Gastrocnemius medialis (tissue), 4 donors: Measurements from ENCODE around the gene DNAJB12. TPM values are rescaled to one million over a fixed set of nuclear protein-coding genes. Genes with fewer than 3 reads are reported as not detected.

Experiments used
- ATAC-seq, 2 donors: fragments of 150-250 bp; one replicate each; pipeline ENCODE4 v1.9.1; 2016
- DNase-seq, 2 donors: peaks; one replicate each; pipeline ENCODE4 v3.0.0-alpha.2; 2019
- H3K27ac ChIP-seq, 4 donors: fragments of 200-600 bp; sonication (generic); 1 replicate in 1 of 4; 2 replicates in 3 of 4; pipeline ENCODE4 v1.5.1; 2016 to 2018; ENCODE audit warnings: mild to moderate bottlenecking in 2 of 4, moderate library complexity in 1 of 4
- H3K27me3 ChIP-seq, 3 donors: fragments of 200-600 bp; sonication (generic) in 2 of 3; 1 replicate in 1 of 3; 2 replicates in 2 of 3; pipeline versions ENCODE4 v1.5.1 to v1.6.0; 2016 to 2019; ENCODE audit warnings: mild to moderate bottlenecking in 1 of 3, moderate library complexity in 1 of 3
- H3K36me3 ChIP-seq, 2 donors: fragments of 200-600 bp; sonication (generic) in 1 of 2; one replicate each; pipeline ENCODE4 v1.5.1; 2017 to 2018
- H3K4me1 ChIP-seq, 2 donors: fragments of 200-600 bp; sonication (generic) in 1 of 2; one replicate each; pipeline ENCODE4 v1.5.1; 2016 to 2017; ENCODE audit warnings: mild to moderate bottlenecking in 2 of 2
- H3K4me3 ChIP-seq, 4 donors: fragments of 200-600 bp; sonication (generic) in 3 of 4; 1 replicate in 1 of 4; 2 replicates in 3 of 4; pipeline ENCODE4 v1.5.1; 2016 to 2019; ENCODE audit warnings: mild to moderate bottlenecking in 2 of 4
- H3K9me3 ChIP-seq, 3 donors: fragments of 200-600 bp; sonication (generic) in 2 of 3; 1 replicate in 1 of 3; 2 replicates in 2 of 3; pipeline ENCODE4 v1.5.1; 2016 to 2019
- CTCF ChIP-seq, 5 experiments: fragments of 450-650 bp in 3 of 5; fragments of 200-600 bp in 2 of 5; sonication (generic) in 2 of 5; IDR thresholded peaks in 4 of 5; conservative IDR thresholded peaks in 1 of 5; 1 replicate in 4 of 5; 2 replicates in 1 of 5; pipeline ENCODE4 v1.5.1; 2016 to 2019; ENCODE audit warnings: antibody characterized with exemption in 5 of 5, mild to moderate bottlenecking in 3 of 5, moderate library complexity in 3 of 5
- POLR2A ChIP-seq, 2 donors: fragments of 450-650 bp; IDR thresholded peaks; one replicate each; pipeline ENCODE4 v1.6.1; 2017; ENCODE audit warnings: antibody characterized with exemption in 2 of 2, mild to moderate bottlenecking in 2 of 2, moderate library complexity in 2 of 2
- in situ Hi-C, 4 donors: fragments of 200-750 bp; cut with MboI; loops; one replicate each; pipeline versions ENCODE4 v1.15.0 to v1.8.0; 2017; ENCODE audit warnings: low sequenced_read_pairs in 4 of 4
- intact Hi-C: fragments of 100-400 bp; cut with DNase I; formaldehyde crosslinking; loops from one replicate; pipeline ENCODE4 v1.15.1; 2023; ENCODE audit warnings: low total_unique reads
- total RNA-seq, 4 donors: library from RNA; depleted of rRNA; stranded (reverse); fragments of >200 nt; gene quantifications; one replicate each; pipeline versions ENCODE4 v1.1.0 to v1.2.3, GENCODE V29; 2016

DNAJB12 gene
- total RNA-seq, 4 donors from 2014 or later = 35.8 to 49.7 (median 39.0) TPM

DNA sequence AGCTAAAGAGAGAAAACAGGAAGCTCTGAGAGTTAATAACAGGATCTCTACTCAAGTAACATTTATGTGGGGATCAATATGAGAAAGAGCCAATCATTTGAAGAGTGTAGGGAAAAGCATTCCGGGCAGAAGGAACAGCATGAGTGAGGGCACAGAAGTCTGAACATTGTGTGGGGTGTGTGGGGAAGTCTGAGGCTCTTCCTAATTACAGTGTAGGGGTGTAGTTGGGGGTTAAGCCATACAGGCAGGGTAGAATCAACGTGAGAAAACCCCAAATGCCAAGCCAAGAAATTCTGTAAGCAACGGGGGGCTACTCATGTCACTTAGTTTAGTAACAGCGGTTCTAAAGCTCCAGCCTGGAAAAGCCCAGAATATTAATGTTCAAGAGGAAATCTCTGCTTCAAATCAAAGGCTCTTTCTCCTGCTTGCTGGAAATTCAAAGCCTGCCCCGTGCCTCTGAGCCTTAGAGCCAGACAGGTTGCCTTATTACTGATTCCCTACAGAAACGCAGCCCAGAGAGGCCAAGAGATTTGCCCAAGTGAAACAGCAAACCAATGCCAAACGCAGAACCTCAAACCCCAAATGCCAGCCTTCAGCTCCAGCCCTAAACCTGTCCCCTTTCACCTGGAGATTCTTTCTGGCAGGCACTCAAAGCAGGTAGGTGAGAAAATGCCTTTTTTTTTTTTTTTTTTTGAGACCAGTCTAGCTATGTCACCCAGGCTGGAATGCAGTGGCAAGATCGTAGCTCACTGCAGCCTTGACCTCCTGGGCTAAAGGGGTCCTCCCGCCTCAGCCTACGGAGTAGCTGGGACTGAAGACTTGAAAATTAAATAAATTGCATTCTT lies 36.1 kb downstream of the DNAJB12 start:
- no peak for DNase-seq
- Histone ChIP-seq H3K4me3 (peak overlapping the region; percentile 45 to 60 (median 48)), H3K27me3 (no peaks in the 10 kb centered on the region), H3K4me1 (peaks cover 61% of the 10 kb centered on the region in 2 donors), H3K27ac (peak overlapping the region; percentile 92 to 97 (median 96)), H3K36me3 (no peaks in the 10 kb centered on the region), H3K9me3 (no peaks in the 10 kb centered on the region)
- in situ Hi-C loops (loop anchor here in 2 of 4 donors (5.0 to 10.0 kb wide), 2 partner anchors 84 to 91 kb away; no protein-coding TSS in a partner anchor), intact Hi-C loops (loop anchor here (1.0 to 10.0 kb wide), 2 partner anchors 10 to 454 kb away; no protein-coding TSS in a partner anchor)
- no peak for ATAC-seq
- no peak for TF ChIP-seq CTCF (IDR thresholded peaks at IDR 0.05 in 4 of 5, conservative IDR thresholded peaks at IDR 0.05 in 1 of 5)

DNA sequence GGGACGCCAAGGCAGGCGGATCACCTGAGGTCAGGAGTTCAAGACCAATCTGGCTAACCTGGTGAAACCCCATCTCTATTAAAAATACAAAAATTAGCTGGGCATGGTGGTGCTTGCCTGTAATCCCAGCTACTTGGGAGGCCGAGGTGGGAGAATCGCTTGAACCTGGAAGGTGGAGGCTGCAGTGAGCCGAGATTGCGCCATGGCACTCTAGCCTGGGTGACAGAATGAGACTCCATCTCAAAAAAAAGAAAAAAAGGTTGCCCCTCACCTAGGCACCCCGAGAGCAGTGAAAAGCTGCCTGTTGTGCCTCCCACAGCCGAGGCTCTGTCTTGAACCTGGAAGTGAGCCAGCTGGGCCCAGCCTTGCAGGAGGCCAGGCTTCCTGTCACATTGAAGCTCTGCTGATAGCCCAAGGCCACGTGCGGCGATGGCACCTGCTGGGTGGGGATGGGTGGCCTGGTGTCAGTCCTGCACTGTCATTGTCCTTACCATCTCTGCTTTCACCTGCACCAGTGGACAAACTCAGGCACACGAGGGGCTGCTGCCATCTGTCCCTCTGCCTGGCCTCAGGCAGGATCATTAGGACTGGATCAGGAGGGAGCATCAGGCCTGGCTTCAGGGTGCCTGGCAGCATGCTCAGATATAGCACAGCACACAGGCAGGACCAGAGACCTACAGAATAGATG lies 37.8 kb downstream of the DNAJB12 start:
- intact Hi-C loops (loop anchor here (10.0 kb wide), 1 partner anchor 452 kb away; no protein-coding TSS in a partner anchor), in situ Hi-C loops (loop anchor here in 2 of 4 donors (5.0 to 10.0 kb wide), 2 partner anchors 82 to 90 kb away; no protein-coding TSS in a partner anchor)
- DNase-seq (peak; percentile 83 to 88), ATAC-seq (peak; percentile 5 to 6)
- no peak overlapping the region for H3K4me3 ChIP-seq
- H3K36me3 ChIP-seq = no peaks in the 10 kb centered on the region
- TF ChIP-seq CTCF (IDR thresholded peaks at IDR 0.05 in 4 of 5, conservative IDR thresholded peaks at IDR 0.05 in 1 of 5) (no peak), POLR2A (IDR thresholded peaks at IDR 0.05) (peak; percentile 44 to 59)
- H3K27ac ChIP-seq = peak overlapping the region; percentile 92 to 97 (median 96)
- H3K27me3 ChIP-seq = no peaks in the 10 kb centered on the region
- no peaks in the 10 kb centered on the region for H3K9me3 ChIP-seq
- peaks cover 61 to 62% of the 10 kb centered on the region in 2 donors for H3K4me1 ChIP-seq

DNA sequence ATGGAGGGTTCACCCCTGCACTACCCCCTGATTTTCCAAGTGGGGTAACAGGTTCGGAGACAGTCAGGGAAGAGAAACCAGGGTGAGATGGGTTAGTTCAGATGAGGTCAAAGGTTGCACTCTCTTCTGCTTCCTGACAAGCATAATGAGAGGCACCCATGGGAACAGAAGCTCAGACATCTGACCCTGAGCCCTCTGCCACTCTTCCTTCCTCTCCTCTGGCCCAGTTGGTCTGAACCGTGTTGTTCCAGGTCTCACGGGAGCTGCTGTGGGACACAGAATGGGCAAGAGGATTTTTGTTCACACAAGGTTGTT lies 38.4 kb downstream of the DNAJB12 start:
- ATAC-seq (no peak), DNase-seq (no peak)
- no peaks in the 10 kb centered on the region for H3K36me3 ChIP-seq
- in situ Hi-C loops = loop anchor here in 2 of 4 donors (5.0 to 10.0 kb wide), 2 partner anchors 82 to 89 kb away; no protein-coding TSS in a partner anchor
- H3K27ac ChIP-seq = peak overlapping the region; percentile 92 to 97 (median 96)
- intact Hi-C loops = loop anchor here (10.0 kb wide), 1 partner anchor 452 kb away; no protein-coding TSS in a partner anchor
- H3K27me3 ChIP-seq = no peaks in the 10 kb centered on the region
- no peaks in the 10 kb centered on the region for H3K9me3 ChIP-seq
- H3K4me1 ChIP-seq = peaks cover 60 to 61% of the 10 kb centered on the region in 2 donors
- H3K4me3 ChIP-seq = no peak overlapping the region
- TF ChIP-seq CTCF (IDR thresholded peaks at IDR 0.05 in 4 of 5, conservative IDR thresholded peaks at IDR 0.05 in 1 of 5) (no peak), POLR2A (IDR thresholded peaks at IDR 0.05) (no peak)

DNA sequence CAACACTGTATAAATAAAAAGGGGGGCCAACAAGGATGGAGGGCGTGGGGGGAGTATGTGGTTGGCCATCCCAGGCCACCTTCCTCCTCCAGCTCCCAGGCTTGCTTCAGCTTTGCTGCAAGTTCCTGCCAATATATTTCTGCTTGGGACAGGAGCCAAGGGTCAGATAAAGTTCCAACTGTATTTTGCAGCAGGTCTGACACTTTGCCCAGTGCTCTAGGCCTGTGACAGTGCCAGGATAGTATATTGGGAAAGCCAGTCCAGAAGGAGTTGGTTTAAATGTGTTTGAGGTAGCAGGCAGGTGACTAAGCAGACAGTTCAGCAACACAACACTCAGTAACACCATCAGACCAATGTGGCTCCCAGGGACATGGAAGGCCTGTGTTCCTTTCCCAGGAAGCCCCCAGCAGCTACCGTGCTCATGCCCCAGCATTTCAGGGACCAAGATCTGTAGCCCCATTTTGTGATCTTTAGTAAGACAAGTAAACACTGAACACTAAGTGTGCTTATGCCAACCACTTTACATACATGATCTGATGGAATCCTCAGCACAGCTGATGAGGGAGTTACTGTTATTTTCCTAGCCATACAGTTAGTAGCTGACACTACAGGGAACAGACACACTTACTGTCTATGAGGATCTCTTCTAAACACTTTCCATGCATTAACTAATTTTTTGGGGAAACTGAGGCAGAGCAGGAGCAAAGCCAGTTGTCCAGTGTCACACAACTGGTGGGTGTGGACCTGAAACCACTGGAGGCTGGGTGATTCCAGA lies 38.9 kb downstream of the DNAJB12 start:
- TF ChIP-seq CTCF (IDR thresholded peaks at IDR 0.05 in 4 of 5, conservative IDR thresholded peaks at IDR 0.05 in 1 of 5) (no peak), POLR2A (IDR thresholded peaks at IDR 0.05) (peak; percentile 86 to 92)
- H3K36me3 ChIP-seq = no peaks in the 10 kb centered on the region
- H3K27me3 ChIP-seq = no peaks in the 10 kb centered on the region
- H3K27ac ChIP-seq = peak overlapping the region; percentile 92 to 97 (median 96)
- ATAC-seq (peak; percentile 83 to 85), DNase-seq (peak; percentile 85 to 94)
- peaks cover 59 to 61% of the 10 kb centered on the region in 2 donors for H3K4me1 ChIP-seq
- intact Hi-C loops = loop anchor here (10.0 kb wide), 1 partner anchor 451 kb away; no protein-coding TSS in a partner anchor
- no peaks in the 10 kb centered on the region for H3K9me3 ChIP-seq
- H3K4me3 ChIP-seq = no peak overlapping the region
- in situ Hi-C loops = loop anchor here in 2 of 4 donors (5.0 to 10.0 kb wide), 2 partner anchors 81 to 88 kb away; no protein-coding TSS in a partner anchor
